HepG2 (cell line): ENCODE data around the gene NCF2. TPM values are rescaled to one million over a fixed set of nuclear protein-coding genes. Genes with fewer than 3 reads are reported as not detected.
A peak's percentile ranks its signal among the peaks of the same experiment; 100 is the strongest.

ENCODE experiments used
- CEBPG ChIP-seq: IDR thresholded peaks from 2 replicates; pipeline ENCODE4 v1.6.1; 2016
- ESRRA ChIP-seq: sonication (generic); formaldehyde crosslinking; IDR thresholded peaks from 2 replicates; pipeline ENCODE4 v1.5.1; 2020; ENCODE audit warnings: mild to moderate bottlenecking, low read depth, missing genetic modification reagents
- HIVEP1 ChIP-seq: sonication (generic); formaldehyde crosslinking; IDR thresholded peaks from 2 replicates; pipeline ENCODE4 v1.4.0; 2020; ENCODE audit warnings: mild to moderate bottlenecking, missing genetic modification reagents
- HNF4A ChIP-seq: sonication (generic); formaldehyde crosslinking; IDR thresholded peaks from 2 replicates; pipeline ENCODE4 v1.4.0; 2020; ENCODE audit warnings: missing genetic modification reagents
- HNRNPL ChIP-seq: fragments of 200-400 bp; formaldehyde crosslinking; IDR thresholded peaks from 2 replicates; pipeline ENCODE4 v1.6.1; 2017; ENCODE audit warnings: mild to moderate bottlenecking, low read depth, low read length
- KDM2A ChIP-seq: sonication (generic); formaldehyde crosslinking; IDR thresholded peaks from 2 replicates; pipeline ENCODE4 v1.4.0; 2020; ENCODE audit warnings: low read depth, missing genetic modification reagents, borderline replicate concordance
- NCOA1 ChIP-seq: sonication (generic); formaldehyde crosslinking; IDR thresholded peaks from 2 replicates; pipeline ENCODE4 v1.9.0; 2021; ENCODE audit warnings: missing genetic modification reagents
- NFE2 ChIP-seq: sonication (generic); formaldehyde crosslinking; IDR thresholded peaks from 2 replicates; pipeline ENCODE4 v1.4.0; 2020; ENCODE audit warnings: missing genetic modification reagents
- NONO ChIP-seq, 2 experiments: fragments of 450-650 bp in 1 of 2; sonication (generic) in 1 of 2; formaldehyde crosslinking in 1 of 2; IDR thresholded peaks in 1 of 2; conservative IDR thresholded peaks in 1 of 2; 2 replicates each; pipeline versions ENCODE4 v1.6.1 to v1.8.0; 2017 to 2022; ENCODE audit warnings: mild to moderate bottlenecking in 1 of 2, missing genetic modification reagents in 1 of 2, moderate library complexity in 1 of 2
- NR2C2 ChIP-seq: sonication (generic); formaldehyde crosslinking; IDR thresholded peaks from 2 replicates; pipeline ENCODE4 v1.4.0; 2020; ENCODE audit warnings: missing genetic modification reagents, mild to moderate bottlenecking, moderate library complexity, borderline replicate concordance
- NR3C1 ChIP-seq: sonication (generic); formaldehyde crosslinking; IDR thresholded peaks from 2 replicates; pipeline ENCODE4 v1.4.0; 2020; ENCODE audit warnings: missing genetic modification reagents
- SIN3A ChIP-seq: IDR thresholded peaks from 2 replicates; pipeline ENCODE4 v1.6.1; 2011; ENCODE audit warnings: low read depth, mild to moderate bottlenecking, control low read depth, low read length, borderline replicate concordance
- SOX6 ChIP-seq, 2 experiments: fragments of 450-650 bp in 1 of 2; sonication (generic) in 1 of 2; formaldehyde crosslinking in 1 of 2; IDR thresholded peaks; 2 replicates each; pipeline versions ENCODE4 v1.4.0 to v1.6.1; 2017 to 2020; ENCODE audit warnings: antibody characterized with exemption in 1 of 2, mild to moderate bottlenecking in 1 of 2, missing genetic modification reagents in 1 of 2
- TGIF2 ChIP-seq: IDR thresholded peaks from 2 replicates; pipeline ENCODE4 v1.6.1; 2016; ENCODE audit warnings: control low read depth, missing compliant biosample characterization
- ZKSCAN8 ChIP-seq: IDR thresholded peaks from 2 replicates; pipeline ENCODE4 v1.6.1; 2016; ENCODE audit warnings: borderline replicate concordance, missing genetic modification reagents, missing compliant biosample characterization
- ZNF225 ChIP-seq: sonication (generic); formaldehyde crosslinking; IDR thresholded peaks from 2 replicates; pipeline ENCODE4 v1.4.0; 2020; ENCODE audit warnings: mild to moderate bottlenecking, missing genetic modification reagents
- ZNF383 ChIP-seq: sonication (generic); formaldehyde crosslinking; IDR thresholded peaks from 2 replicates; pipeline ENCODE4 v1.4.0; 2020; ENCODE audit warnings: missing genetic modification reagents, mild to moderate bottlenecking, borderline replicate concordance
- ZNF501 ChIP-seq: sonication (generic); formaldehyde crosslinking; IDR thresholded peaks from 2 replicates; pipeline ENCODE4 v1.5.1; 2020; ENCODE audit warnings: mild to moderate bottlenecking, moderate library complexity, missing genetic modification reagents
- ZNF652 ChIP-seq: IDR thresholded peaks from 2 replicates; pipeline ENCODE4 v1.6.1; 2016; ENCODE audit warnings: low read depth, borderline replicate concordance
- ZNF766 ChIP-seq: sonication (generic); formaldehyde crosslinking; IDR thresholded peaks from 2 replicates; pipeline ENCODE4 v1.5.0; 2020; ENCODE audit warnings: missing genetic modification reagents, borderline replicate concordance
- ZSCAN21 ChIP-seq: sonication (generic); formaldehyde crosslinking; IDR thresholded peaks from 2 replicates; pipeline ENCODE4 v1.8.0; 2022; ENCODE audit warnings: mild to moderate bottlenecking, missing genetic modification reagents, moderate library complexity, borderline replicate concordance
- polyA plus RNA-seq, 8 experiments: library from polyadenylated mRNA; depleted of rRNA in 3 of 8; stranded (reverse) in 7 of 8; unstranded in 1 of 8; fragments of >200 nt; fragmentation: Illumina TruSeq in 4 of 8; extraction: Trizol in 4 of 8; gene quantifications; 2 replicates each; pipeline versions ENCODE4 v1.2.1 to v1.2.3, GENCODE V29; 2011 to 2016; ENCODE audit warnings: low read depth in 4 of 8, missing spikeins in 1 of 8, mixed read lengths in 1 of 8; ENCODE audit not compliant: insufficient read depth in 1 of 8
- total RNA-seq, 5 experiments: library from RNA; depleted of rRNA; stranded (reverse); fragments of >200 nt; fragmentation: Illumina TruSeq; extraction: Trizol; gene quantifications; 2 replicates each; pipeline ENCODE4 v1.2.3, GENCODE V29; 2016; ENCODE audit warnings: low read depth in 1 of 5
- TF ChIP-seq, protein P1 (sequence below): sonication (generic); formaldehyde crosslinking; IDR thresholded peaks from 2 replicates; pipeline ENCODE4 v1.4.0; 2020; ENCODE audit warnings: mild to moderate bottlenecking, missing genetic modification reagents
- TF ChIP-seq, protein P2 (sequence below): sonication (generic); formaldehyde crosslinking; IDR thresholded peaks from 2 replicates; pipeline ENCODE4 v1.5.1; 2020; ENCODE audit warnings: missing genetic modification reagents, mild to moderate bottlenecking, borderline replicate concordance
- TF ChIP-seq, protein P3 (sequence below): sonication (generic); formaldehyde crosslinking; IDR thresholded peaks from 2 replicates; pipeline ENCODE4 v1.8.0; 2022; ENCODE audit warnings: mild to moderate bottlenecking, missing genetic modification reagents, borderline replicate concordance
- TF ChIP-seq, protein P4 (sequence below): IDR thresholded peaks from 2 replicates; pipeline ENCODE4 v1.4.0; 2020; ENCODE audit warnings: mild to moderate bottlenecking, missing genetic modification reagents

Gene NCF2
- total and polyA plus RNA-seq, 2 of the 13 experiments (the other 11 are each of a cell fraction or from before 2014, with no cell fraction given) = 0.18 to 0.46 TPM

DNA sequence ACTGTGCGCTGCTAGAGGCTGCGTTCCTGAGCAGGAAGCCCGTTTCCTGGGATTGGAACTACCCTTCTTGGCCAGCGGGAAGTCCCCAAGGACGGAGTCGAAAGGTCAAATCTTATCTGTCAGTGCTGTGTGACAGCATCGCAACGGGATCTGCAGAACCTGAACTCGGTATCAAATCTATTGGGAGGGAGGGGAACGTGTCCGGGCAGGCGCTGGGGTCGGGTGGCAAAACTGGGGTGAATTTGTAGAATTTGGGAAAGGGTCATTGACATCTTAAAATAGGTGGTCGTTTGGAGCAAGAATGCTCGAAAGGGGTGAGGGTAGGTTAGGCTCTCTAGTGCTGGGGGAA, 46.0 kb upstream of the NCF2 start (continued):
- TF ChIP-seq ZNF652 (no peak), SIN3A (0 out of 2 replicates have a peak, but pooled peaks have one; percentile 14), NFE2 (CRISPR knock-in tag) (no peak), HNRNPL (no peak), NONO (IDR thresholded peaks at IDR 0.05) (no peak), NONO (CRISPR knock-in tag; conservative IDR thresholded peaks at IDR 0.05) (0 out of 2 replicates have a peak, but pooled peaks have one; percentile 48), ZNF383 (CRISPR knock-in tag) (no peak), NR3C1 (CRISPR knock-in tag) (no peak), HIVEP1 (peak; percentile 58; the same call in 1 of the 2 replicates), ESRRA (CRISPR knock-in tag) (peak; percentile 50; the same call in 1 of the 2 replicates), ZNF225 (CRISPR knock-in tag) (no peak), ZNF766 (CRISPR knock-in tag) (no peak), SOX6 (IDR thresholded peaks at IDR 0.05) (no peak), SOX6 (CRISPR knock-in tag; IDR thresholded peaks at IDR 0.05) (peak; percentile 44), HNF4A (peak; percentile 62), ZSCAN21 (CRISPR knock-in tag) (no peak), NR2C2 (peak; percentile 29; the same call in 1 of the 2 replicates), ZKSCAN8 (no peak), ZNF501 (CRISPR knock-in tag) (0 out of 2 replicates have a peak, but pooled peaks have one; percentile 8), CEBPG (CRISPR knock-in tag) (no peak), NCOA1 (CRISPR knock-in tag) (no peak), KDM2A (CRISPR knock-in tag) (no peak), TGIF2 (peak; percentile 75; the same call in 1 of the 2 replicates)
- TF ChIP-seq, protein P1, sequence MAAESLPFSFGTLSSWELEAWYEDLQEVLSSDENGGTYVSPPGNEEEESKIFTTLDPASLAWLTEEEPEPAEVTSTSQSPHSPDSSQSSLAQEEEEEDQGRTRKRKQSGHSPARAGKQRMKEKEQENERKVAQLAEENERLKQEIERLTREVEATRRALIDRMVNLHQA (CRISPR knock-in tag) = no peak
- TF ChIP-seq, protein P2, sequence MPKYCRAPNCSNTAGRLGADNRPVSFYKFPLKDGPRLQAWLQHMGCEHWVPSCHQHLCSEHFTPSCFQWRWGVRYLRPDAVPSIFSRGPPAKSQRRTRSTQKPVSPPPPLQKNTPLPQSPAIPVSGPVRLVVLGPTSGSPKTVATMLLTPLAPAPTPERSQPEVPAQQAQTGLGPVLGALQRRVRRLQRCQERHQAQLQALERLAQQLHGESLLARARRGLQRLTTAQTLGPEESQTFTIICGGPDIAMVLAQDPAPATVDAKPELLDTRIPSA (CRISPR knock-in tag) = no peak
- TF ChIP-seq, protein P3, sequence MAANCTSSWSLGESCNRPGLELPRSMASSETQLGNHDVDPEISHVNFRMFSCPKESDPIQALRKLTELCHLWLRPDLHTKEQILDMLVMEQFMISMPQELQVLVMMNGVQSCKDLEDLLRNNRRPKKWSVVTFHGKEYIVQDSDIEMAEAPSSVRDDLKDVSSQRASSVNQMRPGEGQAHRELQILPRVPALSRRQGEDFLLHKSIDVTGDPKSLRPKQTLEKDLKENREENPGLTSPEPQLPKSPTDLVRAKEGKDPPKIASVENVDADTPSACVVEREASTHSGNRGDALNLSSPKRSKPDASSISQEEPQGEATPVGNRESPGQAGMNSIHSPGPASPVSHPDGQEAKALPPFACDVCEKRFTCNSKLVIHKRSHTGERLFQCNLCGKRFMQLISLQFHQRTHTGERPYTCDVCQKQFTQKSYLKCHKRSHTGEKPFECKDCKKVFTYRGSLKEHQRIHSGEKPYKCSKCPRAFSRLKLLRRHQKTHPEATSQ (CRISPR knock-in tag) = 0 out of 2 replicates have a peak, but pooled peaks have one; percentile 32
- TF ChIP-seq, protein P4, sequence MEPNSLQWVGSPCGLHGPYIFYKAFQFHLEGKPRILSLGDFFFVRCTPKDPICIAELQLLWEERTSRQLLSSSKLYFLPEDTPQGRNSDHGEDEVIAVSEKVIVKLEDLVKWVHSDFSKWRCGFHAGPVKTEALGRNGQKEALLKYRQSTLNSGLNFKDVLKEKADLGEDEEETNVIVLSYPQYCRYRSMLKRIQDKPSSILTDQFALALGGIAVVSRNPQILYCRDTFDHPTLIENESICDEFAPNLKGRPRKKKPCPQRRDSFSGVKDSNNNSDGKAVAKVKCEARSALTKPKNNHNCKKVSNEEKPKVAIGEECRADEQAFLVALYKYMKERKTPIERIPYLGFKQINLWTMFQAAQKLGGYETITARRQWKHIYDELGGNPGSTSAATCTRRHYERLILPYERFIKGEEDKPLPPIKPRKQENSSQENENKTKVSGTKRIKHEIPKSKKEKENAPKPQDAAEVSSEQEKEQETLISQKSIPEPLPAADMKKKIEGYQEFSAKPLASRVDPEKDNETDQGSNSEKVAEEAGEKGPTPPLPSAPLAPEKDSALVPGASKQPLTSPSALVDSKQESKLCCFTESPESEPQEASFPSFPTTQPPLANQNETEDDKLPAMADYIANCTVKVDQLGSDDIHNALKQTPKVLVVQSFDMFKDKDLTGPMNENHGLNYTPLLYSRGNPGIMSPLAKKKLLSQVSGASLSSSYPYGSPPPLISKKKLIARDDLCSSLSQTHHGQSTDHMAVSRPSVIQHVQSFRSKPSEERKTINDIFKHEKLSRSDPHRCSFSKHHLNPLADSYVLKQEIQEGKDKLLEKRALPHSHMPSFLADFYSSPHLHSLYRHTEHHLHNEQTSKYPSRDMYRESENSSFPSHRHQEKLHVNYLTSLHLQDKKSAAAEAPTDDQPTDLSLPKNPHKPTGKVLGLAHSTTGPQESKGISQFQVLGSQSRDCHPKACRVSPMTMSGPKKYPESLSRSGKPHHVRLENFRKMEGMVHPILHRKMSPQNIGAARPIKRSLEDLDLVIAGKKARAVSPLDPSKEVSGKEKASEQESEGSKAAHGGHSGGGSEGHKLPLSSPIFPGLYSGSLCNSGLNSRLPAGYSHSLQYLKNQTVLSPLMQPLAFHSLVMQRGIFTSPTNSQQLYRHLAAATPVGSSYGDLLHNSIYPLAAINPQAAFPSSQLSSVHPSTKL (CRISPR knock-in tag) = no peak
